GM23248 (cell line): ENCODE data around the gene PLA2G12B.

Source experiments
- EZH2 ChIP-seq: fragments of 200-600 bp; sonication (generic); IDR thresholded peaks from 2 replicates; pipeline ENCODE4 v1.6.1; 2018; ENCODE audit warnings: antibody characterized with exemption, mild to moderate bottlenecking; ENCODE audit not compliant: insufficient read depth, poor library complexity, severe bottlenecking
- EZH2phosphoT487 ChIP-seq: fragments of 200-600 bp; sonication (generic); IDR thresholded peaks from 2 replicates; pipeline ENCODE4 v1.6.1; 2018; ENCODE audit warnings: antibody characterized with exemption, moderate library complexity, mild to moderate bottlenecking, low read depth; ENCODE audit not compliant: insufficient read depth

- TF ChIP-seq EZH2 (no peak), EZH2phosphoT487 (no peak)
Observed at GRCh38 chr10:72906446-72906845, 48.2 kb downstream of the PLA2G12B start.
